H1 (cell line): Measurements from ENCODE around the gene SEMA4D. TPM values are rescaled to one million over a fixed set of nuclear protein-coding genes. Genes with fewer than 3 reads are reported as not detected.

ENCODE experiments used
- CTCF ChIA-PET: fragments of 300-600 bp; sonication (Branson Sonifier 250); formaldehyde crosslinking; loops from one replicate; lab custom pipeline; 2021; ENCODE audit not compliant: partially characterized antibody; lab: Charles Lee
- POLR2A ChIA-PET: fragments of 300-600 bp; sonication (Branson Sonifier 250); formaldehyde crosslinking; loops from one replicate; lab custom pipeline; 2021; ENCODE audit warnings: inconsistent platforms; ENCODE audit not compliant: partially characterized antibody; lab: Charles Lee
- DNase-seq, 2 experiments: peaks; one replicate each; pipeline versions ENCODE4 v3.0.0 to v3.0.0-alpha.2; 2010 to 2022; ENCODE audit warnings: low spot score in 2 of 2, low read depth in 1 of 2, mixed read lengths in 1 of 2
- FAIRE-seq: peaks from 2 replicates; lab custom pipeline; 2011; peaks lifted over from hg19 to GRCh38; lab: Jason Lieb, UNC
- H2AFZ ChIP-seq: 2 replicates; pipeline ENCODE4 v1.8.1; 2012; ENCODE audit warnings: low read length, inconsistent platforms
- H2AK5ac ChIP-seq: 2 replicates; pipeline ENCODE4 v1.6.1; 2013; ENCODE audit warnings: low read depth, low read length
- H2BK120ac ChIP-seq: replicated peaks from 2 replicates; pipeline ENCODE3; 2013; ENCODE audit warnings: low read depth, low read length, inconsistent platforms
- H2BK12ac ChIP-seq: 2 replicates; pipeline ENCODE4 v1.6.1; 2013; ENCODE audit warnings: low read depth, low read length
- H2BK15ac ChIP-seq: 2 replicates; pipeline ENCODE4 v1.6.1; 2013; ENCODE audit warnings: low read length
- H2BK20ac ChIP-seq: 2 replicates; pipeline ENCODE4 v1.6.1; 2013; ENCODE audit warnings: low read length
- H2BK5ac ChIP-seq: 2 replicates; pipeline ENCODE4 v1.6.1; 2013; ENCODE audit warnings: low read depth, low read length
- H3K14ac ChIP-seq: 2 replicates; pipeline ENCODE4 v1.6.1; 2013; ENCODE audit warnings: inconsistent platforms; ENCODE audit not compliant: insufficient read length
- H3K18ac ChIP-seq: 2 replicates; pipeline ENCODE4 v1.6.1; 2013; ENCODE audit warnings: low read length; ENCODE audit errors: extremely low read depth
- H3K23ac ChIP-seq: 2 replicates; pipeline ENCODE4 v1.6.1; 2013; ENCODE audit warnings: inconsistent platforms; ENCODE audit not compliant: insufficient read length
- H3K23me2 ChIP-seq: 2 replicates; pipeline ENCODE4 v1.6.1; 2013; ENCODE audit warnings: low read depth, low read length
- H3K27ac ChIP-seq: 2 replicates; pipeline ENCODE4 v1.6.1; 2011; ENCODE audit warnings: low read depth, low read length, inconsistent platforms
- H3K27me3 ChIP-seq, 4 experiments: replicated peaks in 1 of 4; 1 replicate in 1 of 4; 2 replicates in 3 of 4; pipeline versions ENCODE4 v1.6.1 to v1.8.1; 2011 to 2013; ENCODE audit warnings: low read length in 3 of 4, mild to moderate bottlenecking in 3 of 4, inconsistent platforms in 2 of 4, mixed read lengths in 2 of 4, moderate library complexity in 1 of 4; ENCODE audit not compliant: control insufficient read depth in 3 of 4, insufficient read depth in 3 of 4; ENCODE audit errors: extremely low read depth in 1 of 4
- H3K36me3 ChIP-seq, 4 experiments: 2 replicates each; pipeline versions ENCODE4 v1.6.1 to v1.8.1; 2011 to 2013; ENCODE audit warnings: mild to moderate bottlenecking in 4 of 4, low read length in 3 of 4, moderate library complexity in 2 of 4, control low read depth in 1 of 4, inconsistent platforms in 1 of 4; ENCODE audit not compliant: insufficient read depth in 4 of 4, control insufficient read depth in 2 of 4
- H3K4ac ChIP-seq: replicated peaks from 2 replicates; pipeline ENCODE3; 2013; ENCODE audit warnings: low read length, low read depth, mixed read lengths, inconsistent platforms; ENCODE audit not compliant: insufficient read length
- H3K4me1 ChIP-seq, 4 experiments: replicated peaks in 1 of 4; 1 replicate in 1 of 4; 2 replicates in 3 of 4; pipeline versions ENCODE4 v1.6.1 to v1.8.1; 2011 to 2013; ENCODE audit warnings: low read length in 3 of 4, inconsistent platforms in 2 of 4, mixed read lengths in 1 of 4; ENCODE audit not compliant: insufficient read depth in 4 of 4, control insufficient read depth in 3 of 4
- H3K4me2 ChIP-seq, 2 experiments: 2 replicates each; pipeline versions ENCODE4 v1.6.1 to v1.8.1; 2011 to 2013; ENCODE audit warnings: low read depth in 2 of 2, low read length in 2 of 2, control low read depth in 1 of 2, inconsistent platforms in 1 of 2, mild to moderate bottlenecking in 1 of 2; ENCODE audit not compliant: insufficient read depth in 1 of 2
- H3K4me3 ChIP-seq, 4 experiments: fragments of 200-600, 300-600 bp in 1 of 4; sonication (generic), shearing (Covaris generic), sonication (Bioruptor Twin) in 1 of 4; 2 replicates each; pipeline versions ENCODE4 v1.5.1 to v1.8.1; 2011 to 2016; ENCODE audit warnings: low read length in 4 of 4, low read depth in 3 of 4, control low read depth in 2 of 4, inconsistent platforms in 2 of 4, mild to moderate bottlenecking in 2 of 4, mixed read lengths in 1 of 4, moderate library complexity in 1 of 4; ENCODE audit not compliant: insufficient read depth in 2 of 4; ENCODE audit errors: extremely low read depth in 1 of 4
- H3K56ac ChIP-seq: replicated peaks from 2 replicates; pipeline ENCODE3; 2013; ENCODE audit warnings: low read depth, mild to moderate bottlenecking, mixed read lengths, low read length, inconsistent platforms; ENCODE audit not compliant: insufficient read length
- H3K79me1 ChIP-seq: 2 replicates; pipeline ENCODE4 v1.6.1; 2013; ENCODE audit warnings: low read depth, low read length, control low read depth
- H3K79me2 ChIP-seq, 2 experiments: 2 replicates each; pipeline versions ENCODE4 v1.6.1 to v1.8.1; 2012 to 2013; ENCODE audit warnings: low read length in 2 of 2, mild to moderate bottlenecking in 2 of 2, inconsistent platforms in 1 of 2; ENCODE audit not compliant: insufficient read depth in 2 of 2, control insufficient read depth in 1 of 2
- H3K9ac ChIP-seq, 4 experiments: replicated peaks in 1 of 4; 1 replicate in 1 of 4; 2 replicates in 3 of 4; pipeline versions ENCODE4 v1.6.1 to v1.8.1; 2011 to 2013; ENCODE audit warnings: low read depth in 3 of 4, low read length in 3 of 4, control low read depth in 2 of 4, mild to moderate bottlenecking in 2 of 4, moderate library complexity in 2 of 4, inconsistent platforms in 1 of 4; ENCODE audit errors: extremely low read depth in 1 of 4
- H3K9me3 ChIP-seq, 2 experiments: 2 replicates each; pipeline versions ENCODE4 v1.6.1 to v1.8.1; 2012 to 2013; ENCODE audit warnings: mild to moderate bottlenecking in 2 of 2, moderate library complexity in 2 of 2, control low read depth in 1 of 2, inconsistent platforms in 1 of 2, low read depth in 1 of 2, low read length in 1 of 2, mixed read lengths in 1 of 2; ENCODE audit not compliant: insufficient read depth in 2 of 2
- H4K20me1 ChIP-seq, 2 experiments: replicated peaks in 1 of 2; 2 replicates each; pipeline versions ENCODE3 to v1.8.1; 2011 to 2013; ENCODE audit warnings: inconsistent platforms in 2 of 2, low read length in 2 of 2, mild to moderate bottlenecking in 1 of 2; ENCODE audit not compliant: insufficient read depth in 2 of 2, control insufficient read depth in 1 of 2
- H4K5ac ChIP-seq: 2 replicates; pipeline ENCODE4 v1.6.1; 2013; ENCODE audit warnings: low read length, low read depth, mixed read lengths, inconsistent platforms; ENCODE audit not compliant: insufficient read length
- H4K8ac ChIP-seq: 2 replicates; pipeline ENCODE4 v1.8.0; 2013; ENCODE audit warnings: mild to moderate bottlenecking, moderate library complexity, low read length, inconsistent platforms; ENCODE audit not compliant: insufficient read depth; ENCODE audit errors: extremely low read depth
- H4K91ac ChIP-seq: replicated peaks from 2 replicates; pipeline ENCODE3; 2013; ENCODE audit warnings: low read length, mixed read lengths, inconsistent platforms; ENCODE audit not compliant: insufficient read length
- BCL11A ChIP-seq, 2 experiments: IDR thresholded peaks; one replicate each; pipeline ENCODE4 v1.6.1; 2011; ENCODE audit warnings: low read depth in 2 of 2, low read length in 2 of 2, mild to moderate bottlenecking in 2 of 2
- CTCF ChIP-seq, 3 experiments: IDR thresholded peaks; 1 replicate in 2 of 3; 2 replicates in 1 of 3; pipeline versions ENCODE4 v1.5.1 to v1.6.1; 2011; ENCODE audit warnings: low read length in 3 of 3, mild to moderate bottlenecking in 3 of 3, inconsistent platforms in 2 of 3, low read depth in 1 of 3, moderate library complexity in 1 of 3; ENCODE audit not compliant: insufficient read depth in 1 of 3; ENCODE audit errors: control extremely low read depth in 1 of 3
- FOSL1 ChIP-seq: IDR thresholded peaks from 2 replicates; pipeline ENCODE4 v1.6.1; 2011; ENCODE audit warnings: mild to moderate bottlenecking, low read depth, low read length, moderate library complexity; ENCODE audit not compliant: insufficient read depth
- GABPA ChIP-seq: IDR thresholded peaks from 2 replicates; pipeline ENCODE4 v1.6.1; 2011; ENCODE audit warnings: mild to moderate bottlenecking, low read length, moderate library complexity, borderline replicate concordance; ENCODE audit not compliant: insufficient read depth
- KDM1A ChIP-seq: fragments of 200-600, 300-600 bp; sonication (generic); IDR thresholded peaks from 2 replicates; pipeline ENCODE4 v1.7.1; 2016; ENCODE audit warnings: mild to moderate bottlenecking, low read length, borderline replicate concordance
- MAFK ChIP-seq: IDR thresholded peaks from 2 replicates; pipeline ENCODE4 v1.6.1; 2012; ENCODE audit warnings: low read depth, mild to moderate bottlenecking, improper control_type of control experiment, low read length
- MAX ChIP-seq: IDR thresholded peaks from 2 replicates; pipeline ENCODE4 v1.6.1; 2012; ENCODE audit warnings: inconsistent platforms
- TAF7 ChIP-seq: optimal IDR thresholded peaks from 2 replicates; pipeline ENCODE3; 2011; ENCODE audit warnings: low read depth, mild to moderate bottlenecking, inconsistent platforms, low read length, moderate library complexity, borderline replicate concordance
- TBP ChIP-seq: IDR thresholded peaks from 2 replicates; pipeline ENCODE4 v1.6.1; 2011; ENCODE audit warnings: low read depth, low read length, improper control_type of control experiment
- WGBS, 2 experiments: shearing (Covaris generic) in 1 of 2; methylation state at CpG; one replicate each; pipeline versions ENCODE4 v1.1.6 to v1.1.7; 2013 to 2015; ENCODE audit warnings: low lambda C conversion rate in 2 of 2, mixed read lengths in 2 of 2, inconsistent platforms in 1 of 2, low coverage in 1 of 2, missing lambda C conversion rate in 1 of 2; ENCODE audit not compliant: insufficient replicate concordance in 2 of 2, insufficient coverage in 1 of 2, insufficient read length in 1 of 2; ENCODE audit errors: extremely low coverage in 1 of 2, missing lambda C conversion rate in 1 of 2; 5-methylcytosine and 5-hydroxymethylcytosine counted together
- polyA plus RNA-seq, 7 experiments: library from polyadenylated mRNA; depleted of rRNA in 3 of 7; stranded (reverse) in 5 of 7; unstranded in 2 of 7; fragments of >200 nt in 5 of 7; fragments of 200-250 nt in 2 of 7; gene quantifications; 1 replicate in 5 of 7; 2 replicates in 1 of 7; 4 replicates in 1 of 7; pipeline versions ENCODE4 v1.2.1 to v1.2.3, GENCODE V29; 2011 to 2013; ENCODE audit warnings: missing spikeins in 2 of 7, mixed read lengths in 2 of 7
- total RNA-seq: library from RNA; stranded (reverse); fragmentation: NEBNext Ultra II Directional; extraction: Animal tissue kit (Norgen Biotek cat#: 25700); gene quantifications from 2 replicates; pipeline ENCODE4 v1.2.1, GENCODE V29; 2021

The SEMA4D gene
- total and polyA plus RNA-seq, 2 of the 8 experiments (the other 6 are each of a cell fraction or from before 2014, with no cell fraction given) = 21.0 to 70.4 TPM

GRCh38 chr9:89339807-89340206 is 158.1 kb downstream of the SEMA4D start:
- H2BK5ac ChIP-seq = no peak overlapping the region
- no peak overlapping the region for H4K5ac ChIP-seq
- no peaks in the 10 kb centered on the region for H3K4me1 ChIP-seq
- no peak overlapping the region for H2BK12ac ChIP-seq
- FAIRE-seq = no peak
- no peak overlapping the region for H2AFZ ChIP-seq
- no peak overlapping the region for H2BK15ac ChIP-seq
- no peaks in the 10 kb centered on the region for H4K20me1 ChIP-seq
- H3K27me3 ChIP-seq = no peaks in the 10 kb centered on the region
- no peak overlapping the region for H3K4me2 ChIP-seq
- no peak for DNase-seq
- no peak overlapping the region for H3K56ac ChIP-seq
- no peaks in the 10 kb centered on the region for H3K79me2 ChIP-seq
- H3K4me3 ChIP-seq = no peak overlapping the region
- H3K23ac ChIP-seq = no peak overlapping the region
- no peak overlapping the region for H3K9ac ChIP-seq
- WGBS, 2 experiments = 96% methylated on average over 2 of the region's 2 CpGs; no CpG with 5 or more reads in 1 of the 2 experiments
- H3K18ac ChIP-seq = no peak overlapping the region
- no peak overlapping the region for H2BK20ac ChIP-seq
- H3K9me3 ChIP-seq = no peaks in the 10 kb centered on the region
- CTCF ChIA-PET = no interaction called here
- H3K14ac ChIP-seq = no peak overlapping the region
- no peak overlapping the region for H4K91ac ChIP-seq
- no peak overlapping the region for H2BK120ac ChIP-seq
- POLR2A ChIA-PET = interaction anchor here (0.6 to 0.8 kb wide), 2 partner anchors 14 to 158 kb away, joined by 3 to 4 read pairs; no protein-coding TSS in a partner anchor
- TF ChIP-seq MAX (no peak), TBP (no peak), BCL11A (IDR thresholded peaks at IDR 0.05; ENCODE audit: low read depth in 2 of 2, low read length in 2 of 2) (no peak), FOSL1 (no peak), KDM1A (no peak), GABPA (no peak), TAF7 (no peak), MAFK (no peak), CTCF (IDR thresholded peaks at IDR 0.05; ENCODE audit: control extremely low read depth in 1 of 3, insufficient read depth in 1 of 3, low read depth in 1 of 3, low read length in 3 of 3) (no peak)
- H3K4ac ChIP-seq = no peak overlapping the region
- no peaks in the 10 kb centered on the region for H3K79me1 ChIP-seq
- no peak overlapping the region for H4K8ac ChIP-seq
- no peak overlapping the region for H2AK5ac ChIP-seq
- H3K27ac ChIP-seq = no peak overlapping the region
- H3K36me3 ChIP-seq = peaks cover 19 to 72% (median 48%) of the 10 kb centered on the region in 4 experiments; a peak in 7 of 8 replicates
- H3K23me2 ChIP-seq = no peaks in the 10 kb centered on the region
